OCI-LY1 (cell line): Measurements from ENCODE around the gene TRIM66.

Source experiments
- CTCF ChIP-seq: fragments of 200-600 bp; sonication (generic), shearing (Covaris generic); IDR thresholded peaks from 2 replicates; pipeline ENCODE4 v1.5.1; 2017; ENCODE audit warnings: mild to moderate bottlenecking, antibody characterized with exemption, low read length, moderate library complexity, mixed read lengths
- EZH2 ChIP-seq: fragments of 200-600 bp; sonication (generic), shearing (Covaris generic); IDR thresholded peaks from 2 replicates; pipeline ENCODE4 v1.8.0; 2017; ENCODE audit warnings: borderline replicate concordance, mixed run types, mild to moderate bottlenecking, antibody characterized with exemption, low read length, moderate library complexity, mixed read lengths

- no peak for TF ChIP-seq CTCF
- no peak for TF ChIP-seq EZH2
Measured at GRCh38 chr11:8601376-8602133, 80.9 kb downstream of the TRIM66 start.
